IPS-NIHi11 (cell line): ENCODE measurements around the gene ZNF646.
"Not testable (repeated sequence)": the region's sequence is repeated elsewhere in the genome, so short reads cannot be mapped to it uniquely, and the experiment has no call there.

Experiments
- DNase-seq: peaks from one replicate; pipeline ENCODE4 v3.0.0; 2012; ENCODE audit warnings: mixed read lengths, low spot score

The ZNF646 gene

GRCh38 chr16:31083981-31084380, 9.8 kb downstream of the ZNF646 start:
- no peak for DNase-seq

DNA sequence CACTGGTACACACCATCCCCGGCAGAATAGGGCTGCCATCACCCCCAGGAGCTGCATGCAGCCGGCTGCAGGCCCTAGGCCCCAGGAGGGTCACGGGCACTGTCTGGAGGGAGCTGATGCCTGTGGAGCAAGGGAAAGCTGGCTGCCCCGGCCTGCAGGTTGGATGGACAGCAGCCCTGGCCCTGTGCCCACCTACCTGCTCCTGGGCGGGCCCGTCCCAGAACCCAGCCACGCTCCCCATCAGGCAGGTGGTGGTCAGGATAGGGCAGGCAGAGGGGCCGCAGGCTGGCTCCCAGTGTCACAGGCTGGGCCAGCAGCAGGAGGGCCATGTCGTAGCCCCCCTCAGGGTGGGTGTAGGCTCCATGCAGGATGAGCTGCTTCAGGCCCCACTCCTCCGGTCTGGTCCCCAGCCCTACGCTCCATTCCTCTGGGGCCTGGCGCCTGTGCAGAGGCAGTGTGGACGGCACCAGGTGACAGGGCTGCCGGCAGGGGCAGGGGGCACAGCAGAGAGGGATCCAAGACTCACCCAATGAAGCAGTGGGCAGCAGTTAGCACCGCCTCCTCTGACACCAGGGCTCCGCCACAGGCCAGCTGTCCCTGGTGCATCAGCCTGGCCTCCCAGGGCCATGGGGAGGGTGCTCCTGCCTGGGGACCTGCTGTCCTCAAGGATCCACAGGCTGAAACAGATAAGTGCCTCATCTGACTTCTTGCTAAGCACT, 10.5 kb downstream of the ZNF646 start:
- DNase-seq: no peak

DNA sequence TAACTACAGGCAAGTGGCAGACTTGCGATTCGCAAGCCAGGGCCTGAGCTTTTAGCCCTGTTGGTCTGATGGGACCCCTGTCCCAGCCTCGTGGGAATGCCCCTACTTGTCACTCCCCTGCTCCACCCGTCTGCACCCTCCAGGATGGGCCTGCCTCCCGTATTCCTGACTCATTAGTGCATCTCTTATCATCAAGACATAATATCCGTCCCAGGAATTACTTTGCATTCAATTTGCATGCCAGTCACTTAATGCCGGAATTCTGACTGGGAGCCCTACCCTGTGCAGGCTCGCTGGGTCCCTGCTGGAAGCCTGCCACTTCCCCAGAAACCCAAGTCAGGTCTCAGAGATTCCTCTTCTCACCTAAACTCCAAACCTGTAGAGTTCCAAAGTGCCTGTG, 11.2 kb downstream of the ZNF646 start:
- DNase-seq: no peak

GRCh38 chr16:31085873-31086628, 11.8 kb downstream of the ZNF646 start:
- DNase-seq: no peak

DNA sequence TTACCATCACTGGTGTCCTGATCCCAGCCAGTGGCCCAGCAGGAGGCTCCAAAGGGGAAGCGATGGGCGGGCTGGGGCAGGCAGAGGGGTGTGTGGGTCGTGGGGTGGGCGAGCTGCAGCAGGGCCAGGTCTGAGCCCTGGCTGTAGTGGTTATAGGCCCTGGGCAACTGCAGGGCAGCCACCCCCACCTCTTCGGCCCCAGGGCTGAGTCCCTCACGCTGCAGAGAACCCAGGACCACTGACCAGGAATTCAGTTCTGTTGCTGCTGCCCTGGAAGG, 12.3 kb downstream of the ZNF646 start:
- no peak for DNase-seq

DNA sequence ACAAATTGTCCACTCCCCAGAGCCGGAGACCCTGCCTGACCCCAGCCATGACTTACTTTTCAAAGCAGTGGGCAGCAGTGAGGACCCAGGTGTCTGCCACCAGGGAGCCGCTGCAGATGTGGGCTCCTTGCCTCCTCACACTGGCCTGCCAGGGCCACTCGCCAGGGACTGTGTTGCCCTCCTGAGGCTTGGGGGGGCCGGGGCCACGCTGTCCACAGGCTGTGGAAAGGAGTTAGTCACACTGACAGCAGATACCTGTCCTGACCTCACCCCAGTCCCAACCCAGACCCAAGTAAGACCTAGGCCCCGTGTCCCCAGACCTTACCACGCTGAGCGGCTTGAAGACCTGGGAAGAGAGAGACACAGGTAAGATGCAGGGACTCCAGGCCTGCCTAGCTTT, 13.3 kb downstream of the ZNF646 start:
- no peak for DNase-seq

DNA sequence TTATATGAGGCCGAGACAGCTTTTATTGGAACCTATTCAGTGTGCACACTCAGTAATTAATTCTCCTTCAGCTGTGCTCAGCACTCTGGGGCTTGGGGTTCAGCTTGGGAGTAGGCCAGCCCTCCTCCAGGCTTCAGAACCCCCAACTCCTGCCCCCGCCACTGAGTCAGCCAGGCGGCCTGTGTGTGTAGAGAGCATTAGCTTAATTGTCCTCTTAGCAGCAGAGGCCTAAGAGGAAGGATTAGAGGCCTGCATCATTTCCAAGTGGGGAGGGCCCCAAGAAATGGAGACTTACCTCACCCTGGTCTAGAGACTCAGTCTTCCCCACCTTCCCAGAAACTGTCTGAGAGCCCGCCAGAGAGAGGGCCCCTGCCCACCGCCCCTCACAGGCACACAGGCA, 13.7 kb downstream of the ZNF646 start:
- DNase-seq: no peak

DNA sequence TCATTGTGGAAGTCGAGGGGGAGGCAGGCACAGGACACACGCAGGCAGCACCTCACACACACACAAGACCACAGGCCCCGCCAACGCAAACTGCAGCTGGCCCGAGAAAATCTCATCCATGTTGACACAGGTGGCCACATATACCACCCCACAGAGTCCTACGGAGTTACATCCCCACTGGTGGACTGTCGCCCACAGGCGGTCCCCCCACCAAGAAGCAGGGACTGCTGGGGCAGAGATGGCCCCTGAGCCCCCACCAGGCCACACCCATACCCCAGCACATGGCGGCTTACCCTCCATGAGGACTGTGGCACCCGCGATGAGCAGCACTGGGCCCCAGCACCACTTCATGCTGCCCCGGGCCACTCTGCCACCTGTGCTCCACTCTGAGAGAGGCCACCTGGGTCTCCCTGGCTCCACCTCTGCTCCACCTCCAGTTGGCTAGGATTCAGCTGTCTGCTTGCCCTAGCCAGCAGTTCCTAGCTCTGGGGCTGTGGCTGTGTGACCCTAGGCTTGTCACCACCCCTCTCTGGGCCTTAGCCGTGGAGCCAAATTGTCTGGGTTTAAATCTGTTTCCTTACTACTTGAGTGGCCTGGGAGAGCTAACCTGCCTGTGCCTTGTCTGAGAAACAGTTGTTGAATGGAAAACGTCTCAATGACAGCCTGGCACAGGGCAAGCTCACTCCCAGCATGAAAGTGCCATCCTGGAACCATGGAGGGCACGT, 14.4 kb downstream of the ZNF646 start, which contains the start of gene PRSS53:
TSS of gene PRSS53 (minus strand) at position 485 of the 725 bp plus-strand sequence. CDS start at position 351, 134 bp downstream.
- no peak for DNase-seq

- no peak for DNase-seq
These were observed 15.0 kb downstream of the ZNF646 start for GRCh38 chr16:31089199-31089598.

DNA sequence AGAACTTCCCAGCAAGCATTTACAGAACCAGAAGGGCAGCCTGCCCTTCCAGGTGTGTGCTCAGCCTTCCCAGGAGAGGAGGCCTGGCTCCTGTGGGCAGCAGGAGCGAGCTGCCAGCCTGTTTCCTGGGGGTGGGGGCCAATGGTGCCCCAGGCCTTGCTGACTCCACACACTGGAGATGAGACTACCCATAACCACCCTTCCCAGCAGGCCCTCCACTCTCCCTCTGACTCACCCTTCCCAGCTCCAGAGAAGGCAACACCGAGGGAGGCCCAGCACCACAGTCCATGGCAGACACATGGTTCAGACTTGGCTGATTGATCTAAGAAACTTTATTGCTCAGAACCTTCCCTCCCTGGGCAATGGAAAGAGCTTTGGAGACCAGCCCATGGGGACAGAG, 16.3 kb downstream of the ZNF646 start:
- no peak for DNase-seq

GRCh38 chr16:31092330-31092729, 18.1 kb downstream of the ZNF646 start:
- DNase-seq: no peak

GRCh38 chr16:31093132-31093703, 19.0 kb downstream of the ZNF646 start:
- DNase-seq: peak; percentile 65

- DNase-seq: peak; percentile 49
These were observed 19.8 kb downstream of the ZNF646 start for GRCh38 chr16:31094088-31094423.

DNA sequence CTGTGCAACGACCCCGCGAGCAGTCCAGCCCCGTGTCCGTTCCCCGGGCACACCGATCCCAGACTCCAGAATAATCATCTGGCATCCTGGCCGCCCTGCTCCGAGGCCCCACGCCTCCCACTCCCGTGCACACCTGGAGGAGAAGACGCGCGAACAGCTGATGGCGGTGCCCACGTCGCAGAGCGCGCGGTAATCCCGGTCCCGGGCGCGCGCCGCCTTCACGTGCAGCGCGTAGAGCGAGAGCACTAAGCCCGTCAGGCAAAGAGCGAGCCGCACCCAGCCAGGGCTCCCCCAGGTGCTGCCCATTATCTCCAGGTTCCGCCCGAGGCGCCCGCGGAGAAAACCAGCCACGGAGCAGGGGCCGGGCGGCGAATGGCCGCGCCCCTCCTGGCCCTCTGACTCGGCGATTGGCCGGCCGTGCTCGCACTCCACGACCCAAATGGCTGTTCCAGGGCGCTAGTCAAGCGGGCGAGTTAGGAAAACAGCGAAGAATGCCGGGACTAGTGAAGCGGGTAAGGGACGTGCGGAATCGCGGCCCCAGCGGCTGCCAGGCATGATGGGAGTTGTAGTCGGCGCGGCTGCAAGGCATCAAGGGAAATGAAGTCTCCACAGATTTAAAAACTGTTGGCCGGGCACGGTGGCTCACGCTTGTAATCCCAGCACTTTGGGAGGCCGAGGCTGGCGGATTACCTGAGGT, 20.4 kb downstream of the ZNF646 start, which contains the start of gene VKORC1:
TSS of gene VKORC1 (minus strand) at position 374 of the 697 bp plus-strand sequence. CDS start at position 306, 68 bp downstream.
- peak; percentile 95 for DNase-seq

DNA sequence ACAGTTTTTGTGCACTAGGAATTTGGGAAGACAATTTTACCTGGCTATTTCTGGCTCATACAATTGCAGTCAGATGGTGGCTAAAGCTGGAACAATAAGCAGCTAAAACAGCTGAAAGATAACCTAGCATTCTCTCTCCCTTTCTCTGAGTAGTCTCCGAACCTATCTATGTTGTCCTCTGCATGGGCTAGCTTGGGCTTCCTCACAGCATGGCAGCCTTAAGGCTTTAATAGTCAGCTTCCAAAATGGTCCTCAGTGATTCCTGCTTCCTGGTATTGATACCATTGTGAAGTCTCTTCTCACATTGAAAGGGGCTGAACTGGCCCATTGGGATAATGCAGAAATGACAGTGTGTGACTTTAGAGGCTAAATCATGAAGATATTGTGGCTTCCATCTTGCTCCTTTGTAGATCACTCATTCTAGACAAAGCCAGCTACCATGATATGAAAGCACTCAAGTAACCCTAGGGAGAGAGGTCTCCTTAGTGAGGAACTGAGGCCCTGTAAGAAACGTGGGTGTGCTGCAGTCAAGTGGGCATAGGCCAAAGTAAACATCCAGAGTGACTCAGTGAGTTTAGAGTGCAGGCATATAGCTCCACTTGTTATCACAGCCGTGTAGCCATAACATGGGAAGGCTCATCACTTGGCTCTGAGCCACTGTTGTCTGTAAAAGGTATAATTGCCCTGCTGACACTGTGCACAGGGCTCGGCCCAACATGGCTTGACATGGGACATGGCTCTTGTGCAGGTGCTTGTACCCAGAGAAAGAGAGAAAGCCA, 25.8 kb downstream of the ZNF646 start:
- no peak for DNase-seq

DNA sequence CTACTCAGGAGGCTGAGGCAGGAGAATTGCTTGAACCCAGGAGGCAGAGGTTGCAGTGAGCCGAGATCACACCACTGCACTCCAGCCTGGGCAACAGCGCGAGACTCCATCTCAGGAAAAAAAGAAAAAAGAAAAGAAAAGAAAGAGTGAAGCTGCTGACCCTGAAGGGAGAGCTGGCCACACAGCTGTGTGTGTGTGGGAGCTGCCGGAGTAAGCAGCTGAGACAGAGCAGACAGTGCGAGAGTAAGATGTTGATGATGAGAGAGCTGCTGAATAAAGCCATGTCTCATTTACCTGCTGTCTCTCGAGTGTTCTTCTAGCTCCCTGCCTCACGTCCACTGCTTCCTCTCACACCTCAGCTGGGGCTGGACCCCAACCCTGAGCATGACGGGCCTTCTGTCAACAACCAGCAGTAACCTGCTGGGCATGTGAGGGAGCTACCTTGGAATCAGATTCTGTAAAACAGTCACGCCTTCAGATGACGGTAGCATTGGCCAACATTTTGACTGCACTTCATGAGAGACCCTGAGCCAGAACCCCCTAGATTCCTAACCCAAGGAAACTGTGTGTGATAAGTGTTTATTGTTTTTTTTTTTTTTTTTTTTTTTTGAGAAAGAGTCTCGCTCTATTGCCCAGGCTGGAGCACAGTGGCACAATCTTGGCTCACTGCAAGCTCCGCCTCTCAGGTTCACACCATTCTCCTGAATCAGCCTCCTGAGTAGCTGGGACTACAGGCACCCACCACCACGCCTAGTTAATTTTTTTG, 26.8 kb downstream of the ZNF646 start:
- not testable (repeated sequence) for DNase-seq

DNA sequence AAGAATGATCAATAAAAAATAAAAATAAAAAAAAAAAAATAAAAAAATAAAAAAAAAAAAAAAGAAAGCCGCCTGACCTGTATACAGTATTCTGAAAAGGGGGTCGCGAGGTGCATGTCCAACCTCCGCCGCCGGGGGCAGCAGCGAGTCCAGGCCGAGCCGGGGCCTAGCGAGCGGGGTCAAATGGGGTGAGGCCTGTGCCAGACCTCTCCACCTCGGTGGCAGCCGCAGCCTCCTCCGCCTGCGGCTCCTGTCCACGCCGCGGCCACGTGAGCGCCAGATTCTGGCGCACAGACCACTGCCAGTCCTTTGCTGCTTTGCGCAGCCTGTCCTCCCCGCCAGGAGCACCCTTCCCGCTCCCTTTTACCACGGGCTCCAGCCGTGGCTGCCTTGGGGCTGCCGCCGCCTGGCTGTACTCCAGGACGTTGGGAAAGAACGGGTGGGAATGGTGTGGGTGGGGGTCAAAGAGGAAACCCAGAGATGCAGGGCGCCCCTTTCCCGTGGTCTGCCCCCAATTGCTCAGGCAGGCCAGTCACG, 31.5 kb downstream of the ZNF646 start:
- peak; percentile 91 for DNase-seq

DNA sequence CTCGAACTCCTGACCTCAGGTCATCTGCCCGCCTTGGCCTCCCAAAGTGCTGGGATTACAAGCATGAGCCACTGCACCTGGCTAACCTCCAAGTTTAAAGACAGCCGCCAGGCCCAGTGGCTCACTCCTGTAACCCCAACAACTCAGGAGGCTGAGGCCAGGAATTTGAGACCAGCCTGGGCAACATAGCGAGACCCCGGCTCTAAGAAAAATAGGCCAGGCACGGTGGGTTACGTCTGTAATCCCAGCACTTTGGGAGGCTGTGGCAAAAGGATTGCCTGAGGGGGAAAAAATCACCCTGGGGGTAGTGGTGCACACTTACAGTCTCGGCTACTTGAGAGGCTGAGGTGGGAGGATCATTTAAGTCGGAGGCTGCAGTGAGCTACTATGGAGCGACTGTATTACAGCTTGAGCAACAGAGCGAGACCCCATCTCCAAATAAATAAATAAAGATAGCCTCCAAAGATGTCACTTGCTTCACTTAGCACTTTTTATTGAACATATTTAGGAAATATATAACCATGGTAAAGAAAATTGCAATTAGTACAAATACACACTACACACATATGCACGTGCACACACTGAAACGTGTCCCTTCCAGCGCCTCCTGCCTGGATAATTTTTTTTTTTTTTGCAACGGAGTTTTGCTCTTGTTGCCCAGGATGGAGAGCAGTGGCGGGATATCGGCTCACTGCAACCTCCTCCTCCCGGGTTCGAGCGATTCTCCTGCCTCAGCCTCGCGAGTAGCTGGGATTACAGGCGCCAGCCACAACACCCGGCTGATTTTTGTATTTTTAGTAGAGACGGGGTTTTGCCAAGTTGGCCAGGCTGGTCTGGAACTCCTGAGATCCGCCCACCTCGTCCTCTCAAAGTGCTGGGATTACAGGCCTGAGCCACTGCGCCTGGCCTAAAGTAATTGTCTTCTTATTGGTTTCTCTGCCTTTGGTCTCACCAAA, 32.6 kb downstream of the ZNF646 start:
- DNase-seq: no peak

GRCh38 chr16:31107465-31107867, 33.2 kb downstream of the ZNF646 start:
- no peak for DNase-seq
